Sigmoid colon (tissue), 7 donors: ENCODE data around the gene RGS9. TPM values are rescaled to one million over a fixed set of nuclear protein-coding genes. Genes with fewer than 3 reads are reported as not detected.
"Not testable (repeated sequence)": the region's sequence is repeated elsewhere in the genome, so short reads cannot be mapped to it uniquely, and the experiment has no call there.

Source experiments
- DNase-seq: peaks from one replicate; pipeline ENCODE4 v3.0.0-alpha.2; 2019
- H3K27ac ChIP-seq, 4 donors: fragments of 200-600 bp; sonication (generic); one replicate each; pipeline ENCODE4 v1.5.1; 2016 to 2019; ENCODE audit warnings: mild to moderate bottlenecking in 1 of 4
- H3K27me3 ChIP-seq, 3 donors: fragments of 200-600 bp; sonication (generic); one replicate each; pipeline ENCODE4 v1.5.1; 2019; ENCODE audit warnings: mild to moderate bottlenecking in 1 of 3
- H3K36me3 ChIP-seq, 4 donors: fragments of 200-600 bp; sonication (generic); one replicate each; pipeline ENCODE4 v1.5.1; 2016 to 2019
- H3K4me1 ChIP-seq, 4 donors: fragments of 200-600 bp; sonication (generic); one replicate each; pipeline ENCODE4 v1.5.1; 2017 to 2019
- H3K4me3 ChIP-seq, 4 donors: fragments of 200-600 bp; sonication (generic); one replicate each; pipeline ENCODE4 v1.5.1; 2017 to 2019; ENCODE audit warnings: mild to moderate bottlenecking in 2 of 4, moderate library complexity in 1 of 4
- H3K9me3 ChIP-seq, 4 donors: fragments of 200-600 bp in 3 of 4; sonication (generic) in 3 of 4; one replicate each; pipeline versions ENCODE4 v1.5.1 to v1.6.1; 2013 to 2019
- CTCF ChIP-seq, 4 experiments: fragments of 450-650 bp in 3 of 4; fragments of 200-600 bp in 1 of 4; IDR thresholded peaks; one replicate each; pipeline ENCODE4 v1.5.1; 2016 to 2019; ENCODE audit warnings: antibody characterized with exemption in 4 of 4, mild to moderate bottlenecking in 3 of 4, moderate library complexity in 2 of 4
- EP300 ChIP-seq, 4 donors: sonication (generic); formaldehyde crosslinking; IDR thresholded peaks; one replicate each; pipeline ENCODE4 v1.6.1; 2017; ENCODE audit warnings: antibody characterized with exemption in 4 of 4
- POLR2A ChIP-seq, 2 donors: fragments of 450-650 bp; IDR thresholded peaks; one replicate each; pipeline ENCODE4 v1.6.1; 2016; ENCODE audit warnings: antibody characterized with exemption in 2 of 2, mild to moderate bottlenecking in 2 of 2, moderate library complexity in 2 of 2
- POLR2AphosphoS5 ChIP-seq, 4 donors: sonication (generic); formaldehyde crosslinking; IDR thresholded peaks; one replicate each; pipeline ENCODE4 v1.6.1; 2017; ENCODE audit warnings: antibody characterized with exemption in 4 of 4
- WGBS, 2 donors: extraction: QIAGEN DNeasy Blood & Tissue Kit; methylation state at CpG; one replicate each; pipeline ENCODE4 v1.1.7; 2013; 5-methylcytosine and 5-hydroxymethylcytosine counted together
- intact Hi-C: fragments of 100-400 bp; cut with DNase I; formaldehyde crosslinking; loops from one replicate; pipeline ENCODE4 v1.15.1; 2023
- polyA plus RNA-seq, 3 donors: library from polyadenylated mRNA; stranded (reverse); fragments of 200-250 nt; gene quantifications; one replicate each; pipeline ENCODE4 v1.2.3, GENCODE V29; 2013
- total RNA-seq, 4 donors: library from RNA; depleted of rRNA; stranded (reverse); fragments of >200 nt; gene quantifications; one replicate each; pipeline ENCODE4 v1.1.0, GENCODE V29; 2016
- donor health status: healthy with polysubstance abuse.
- donor health status: Bipolar disorder and iron deficiency.
- donor health status: healthy.

RGS9 gene
- total and polyA plus RNA-seq, 7 donors, result 5.0 to 30.5 (median 16.9) TPM

- H3K27ac ChIP-seq, result no peak overlapping the region
- intact Hi-C loops, result no loop called here
Measured at GRCh38 chr17:65176646-65177409, 39.7 kb downstream of the RGS9 start.

GRCh38 chr17:65177901-65178300 is 40.7 kb downstream of the RGS9 start:
- WGBS, 2 donors, result 70 to 77% methylated on average over 4 of the region's 4 CpGs
- TF ChIP-seq POLR2AphosphoS5 (IDR thresholded peaks at IDR 0.05) (no peak), CTCF (IDR thresholded peaks at IDR 0.05) (no peak), EP300 (IDR thresholded peaks at IDR 0.05) (no peak), POLR2A (IDR thresholded peaks at IDR 0.05) (no peak)
- Histone ChIP-seq H3K4me3 (no peak overlapping the region), H3K9me3 (no peaks in the 10 kb centered on the region), H3K27ac (no peak overlapping the region), H3K36me3 (no peaks in the 10 kb centered on the region), H3K4me1 (no peaks in the 10 kb centered on the region), H3K27me3 (no peaks in the 10 kb centered on the region)
- intact Hi-C loops, result no loop called here
- DNase-seq, result no peak

More at GRCh38 chr17:65176646-65177409, 39.7 kb downstream of the RGS9 start:
- Histone ChIP-seq H3K9me3 (no peaks in the 10 kb centered on the region), H3K36me3 (no peaks in the 10 kb centered on the region), H3K4me1 (no peaks in the 10 kb centered on the region), H3K4me3 (no peak overlapping the region), H3K27me3 (no peaks in the 10 kb centered on the region)
- no peak for TF ChIP-seq POLR2AphosphoS5 (IDR thresholded peaks at IDR 0.05)
- WGBS, 2 donors, result 95 to 96% methylated on average over 5 of the region's 5 CpGs
- no peak for DNase-seq

GRCh38 chr17:65180276-65180675 is 43.1 kb downstream of the RGS9 start:
- H3K9me3 ChIP-seq, DNase-seq, H3K36me3 ChIP-seq, H3K4me3 ChIP-seq, intact Hi-C loops, H3K27me3 ChIP-seq: not testable (repeated sequence)
- 70 to 89% methylated on average over 12 of the region's 12 CpGs for WGBS, 2 donors
- Histone ChIP-seq H3K4me1 (peaks cover 0 to 19% (median 18%) of the 10 kb centered on the region in 4 donors), H3K27ac (peak overlapping the region in 1 of 4 donors; percentile 12)

GRCh38 chr17:65180752-65181236 is 43.6 kb downstream of the RGS9 start:
- H3K36me3 ChIP-seq, DNase-seq, H3K9me3 ChIP-seq, H3K27me3 ChIP-seq, H3K27ac ChIP-seq, H3K4me3 ChIP-seq, intact Hi-C loops: not testable (repeated sequence)
- H3K4me1 ChIP-seq, result peaks cover 0 to 24% (median 20%) of the 10 kb centered on the region in 4 donors
- 85 to 96% methylated on average over 4 of the region's 4 CpGs for WGBS, 2 donors

GRCh38 chr17:65181237-65182061 is 44.3 kb downstream of the RGS9 start:
- Histone ChIP-seq H3K36me3 (no peaks in the 10 kb centered on the region), H3K27ac (peak overlapping the region in 1 of 4 donors; percentile 22), H3K27me3 (no peaks in the 10 kb centered on the region), H3K9me3 (no peaks in the 10 kb centered on the region), H3K4me3 (no peak overlapping the region), H3K4me1 (peaks cover 0 to 24% (median 20%) of the 10 kb centered on the region in 4 donors)
- DNase-seq, result no peak
- WGBS, 2 donors, result 70 to 90% methylated on average over 9 of the region's 9 CpGs
- TF ChIP-seq POLR2A (IDR thresholded peaks at IDR 0.05) (no peak), POLR2AphosphoS5 (IDR thresholded peaks at IDR 0.05) (no peak), EP300 (IDR thresholded peaks at IDR 0.05) (no peak), CTCF (IDR thresholded peaks at IDR 0.05) (no peak)
- intact Hi-C loops, result no loop called here

GRCh38 chr17:65182233-65182632 is 45.1 kb downstream of the RGS9 start:
- intact Hi-C loops, result no loop called here
- Histone ChIP-seq H3K9me3 (no peaks in the 10 kb centered on the region), H3K4me3 (no peak overlapping the region), H3K4me1 (peaks cover 0 to 24% (median 20%) of the 10 kb centered on the region in 4 donors), H3K27me3 (no peaks in the 10 kb centered on the region), H3K27ac (peak overlapping the region in 1 of 4 donors; percentile 22), H3K36me3 (no peaks in the 10 kb centered on the region)
- no peak for DNase-seq
- 77 to 89% methylated on average over 9 of the region's 9 CpGs for WGBS, 2 donors
- TF ChIP-seq CTCF (IDR thresholded peaks at IDR 0.05) (no peak), POLR2AphosphoS5 (IDR thresholded peaks at IDR 0.05) (no peak)
